WI38 (cell line): ENCODE results near the gene RYR3.
"Not testable (repeated sequence)": the region's sequence is repeated elsewhere in the genome, so short reads cannot be mapped to it uniquely, and the experiment has no call there.

Experiments used
- H3K4me3 ChIP-seq: 2 replicates; pipeline ENCODE4 v1.5.1; 2011; ENCODE audit warnings: low read depth, mild to moderate bottlenecking, control low read depth, low read length
- TF ChIP-seq, protein P1 (sequence below): IDR thresholded peaks from 2 replicates; pipeline ENCODE4 v1.5.1; 2012; ENCODE audit warnings: low read depth, mild to moderate bottlenecking, control low read depth, low read length

RYR3 gene

DNA sequence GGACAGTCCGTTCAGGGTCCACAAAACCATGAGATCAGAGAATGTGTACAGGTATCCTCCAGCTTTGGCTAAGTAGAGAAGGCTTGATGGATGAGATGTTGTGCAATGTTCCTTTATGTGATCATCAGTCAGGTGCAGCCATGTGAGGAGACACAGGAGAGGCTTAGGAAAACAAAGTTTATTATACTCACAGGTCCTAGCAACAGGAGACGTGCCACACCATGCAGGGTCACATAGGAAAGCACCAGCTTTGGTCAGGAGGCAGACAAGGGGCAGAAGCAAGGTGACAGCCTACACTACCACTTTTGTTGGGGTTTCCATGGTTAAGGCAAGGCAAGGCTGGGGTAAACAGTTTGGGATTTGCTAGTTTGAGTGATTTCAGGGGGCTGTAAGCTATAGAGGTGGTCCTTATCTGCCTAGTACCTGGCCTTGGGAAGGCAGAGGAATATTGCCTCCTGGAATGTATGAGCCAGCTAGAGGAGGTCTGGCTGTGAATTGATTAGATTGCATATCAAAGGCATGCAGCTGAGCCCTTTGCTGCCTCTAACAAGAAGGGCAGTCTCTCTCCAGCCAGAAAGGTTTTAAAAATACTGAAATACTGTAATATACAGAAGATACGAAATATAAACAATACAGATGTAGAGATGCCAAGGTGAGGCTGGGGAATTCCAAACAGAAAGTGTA lies 248.6 kb downstream of the RYR3 start:
- TF ChIP-seq, protein P1, sequence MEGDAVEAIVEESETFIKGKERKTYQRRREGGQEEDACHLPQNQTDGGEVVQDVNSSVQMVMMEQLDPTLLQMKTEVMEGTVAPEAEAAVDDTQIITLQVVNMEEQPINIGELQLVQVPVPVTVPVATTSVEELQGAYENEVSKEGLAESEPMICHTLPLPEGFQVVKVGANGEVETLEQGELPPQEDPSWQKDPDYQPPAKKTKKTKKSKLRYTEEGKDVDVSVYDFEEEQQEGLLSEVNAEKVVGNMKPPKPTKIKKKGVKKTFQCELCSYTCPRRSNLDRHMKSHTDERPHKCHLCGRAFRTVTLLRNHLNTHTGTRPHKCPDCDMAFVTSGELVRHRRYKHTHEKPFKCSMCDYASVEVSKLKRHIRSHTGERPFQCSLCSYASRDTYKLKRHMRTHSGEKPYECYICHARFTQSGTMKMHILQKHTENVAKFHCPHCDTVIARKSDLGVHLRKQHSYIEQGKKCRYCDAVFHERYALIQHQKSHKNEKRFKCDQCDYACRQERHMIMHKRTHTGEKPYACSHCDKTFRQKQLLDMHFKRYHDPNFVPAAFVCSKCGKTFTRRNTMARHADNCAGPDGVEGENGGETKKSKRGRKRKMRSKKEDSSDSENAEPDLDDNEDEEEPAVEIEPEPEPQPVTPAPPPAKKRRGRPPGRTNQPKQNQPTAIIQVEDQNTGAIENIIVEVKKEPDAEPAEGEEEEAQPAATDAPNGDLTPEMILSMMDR, result no peak

DNA sequence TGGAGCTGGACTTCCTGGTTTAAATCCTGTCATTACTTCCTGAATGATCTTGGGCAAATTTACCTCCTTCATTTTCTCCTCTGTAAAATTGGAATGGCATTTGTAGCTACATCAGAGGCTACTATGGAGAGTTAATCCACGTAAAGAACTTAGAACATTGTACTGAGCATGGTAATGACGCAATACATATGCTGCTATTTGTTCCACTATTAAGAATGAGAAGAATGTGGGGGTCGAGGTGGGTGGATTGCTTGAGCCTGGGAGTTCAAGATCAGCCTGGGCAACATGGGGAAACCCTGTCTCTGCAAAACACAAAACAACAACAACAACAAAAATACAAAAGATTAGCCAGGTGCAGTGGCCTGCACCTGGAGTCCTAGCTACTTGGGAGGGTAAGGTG lies 250.6 kb downstream of the RYR3 start:
- TF ChIP-seq, protein P1, result no peak

More for the DNA sequence above, 248.6 kb downstream of the RYR3 start:
- no peak overlapping the region for H3K4me3 ChIP-seq

DNA sequence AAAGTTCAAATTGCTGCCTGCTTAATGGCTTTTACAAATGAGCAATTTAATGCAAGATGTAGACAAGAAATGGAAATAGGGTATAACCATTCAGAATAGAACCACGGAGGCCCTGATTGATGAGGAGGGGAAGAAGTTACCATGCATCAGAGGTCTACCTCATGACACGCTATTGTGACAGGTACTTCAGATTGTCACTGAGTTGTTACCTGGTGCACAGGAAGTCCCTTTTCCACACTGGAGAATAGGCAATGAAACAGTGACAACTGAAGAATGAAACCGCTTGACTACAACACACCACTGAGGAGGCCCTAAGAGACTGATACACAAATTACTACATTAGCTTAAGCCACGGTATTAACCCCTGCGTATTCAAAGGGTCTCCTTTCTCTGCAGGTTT lies 251.2 kb downstream of the RYR3 start:
- TF ChIP-seq, protein P1, result no peak
- H3K4me3 ChIP-seq, result no peak overlapping the region

More for the DNA sequence above, 250.6 kb downstream of the RYR3 start:
- no peak overlapping the region for H3K4me3 ChIP-seq

DNA sequence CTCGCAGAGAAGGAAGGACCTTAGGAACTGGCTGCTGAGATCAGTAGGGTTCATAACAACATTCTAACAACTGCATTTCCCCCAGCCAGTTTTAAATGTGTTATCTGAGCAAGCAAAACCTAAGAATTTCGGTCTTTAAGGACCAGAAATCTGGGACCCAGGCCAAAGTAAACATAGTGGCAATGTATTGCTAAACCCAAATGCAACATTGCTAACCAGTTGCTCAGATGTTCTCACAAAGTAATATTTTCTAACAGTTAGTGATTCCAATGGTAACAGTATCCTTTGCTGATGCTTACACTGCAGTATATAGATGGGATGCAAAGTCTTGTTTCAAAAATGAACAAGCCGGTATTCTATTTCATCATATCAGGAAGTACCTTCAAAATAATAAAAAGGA lies 254.3 kb downstream of the RYR3 start:
- TF ChIP-seq, protein P1, result no peak
- H3K4me3 ChIP-seq, result no peak overlapping the region

DNA sequence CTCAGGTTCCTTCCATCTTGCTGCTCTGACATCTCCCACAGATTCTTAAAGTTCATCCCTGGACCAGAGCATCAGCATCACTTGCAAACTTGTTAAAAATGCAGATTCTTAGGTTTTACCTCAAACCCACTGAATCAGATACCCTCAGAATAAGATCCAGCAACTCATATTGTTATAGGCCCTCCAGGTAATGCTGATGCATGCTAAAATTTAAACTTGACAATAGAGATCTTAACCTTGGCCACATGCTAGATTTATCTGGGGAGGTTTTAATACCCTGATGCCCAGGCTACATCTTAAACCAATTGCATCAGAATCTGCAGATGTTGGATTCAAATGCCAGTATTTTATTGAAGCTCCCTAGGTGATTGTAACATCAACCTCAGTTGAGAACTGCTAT lies 256.9 kb downstream of the RYR3 start:
- H3K4me3 ChIP-seq, result no peak overlapping the region
- TF ChIP-seq, protein P1, result no peak

DNA sequence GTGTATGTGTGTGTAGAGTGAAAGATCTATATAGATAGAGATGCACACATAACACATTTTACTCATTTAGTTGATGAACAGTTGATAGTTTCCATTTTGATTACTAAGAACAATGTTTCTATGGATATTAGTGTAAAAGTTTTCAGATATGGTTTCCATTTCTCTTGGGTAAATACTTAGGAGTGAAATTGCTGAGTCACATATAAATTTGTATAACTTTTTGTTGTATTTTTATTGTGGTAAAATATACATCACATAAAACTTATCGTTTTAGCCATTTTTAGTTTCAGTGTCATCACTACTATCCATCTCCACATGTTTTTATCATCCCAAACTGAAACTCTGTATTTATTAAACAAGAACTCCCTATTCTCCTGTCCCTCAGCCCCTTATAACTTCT lies 258.3 kb downstream of the RYR3 start:
- TF ChIP-seq, protein P1, result no peak
- H3K4me3 ChIP-seq, result no peak overlapping the region

DNA sequence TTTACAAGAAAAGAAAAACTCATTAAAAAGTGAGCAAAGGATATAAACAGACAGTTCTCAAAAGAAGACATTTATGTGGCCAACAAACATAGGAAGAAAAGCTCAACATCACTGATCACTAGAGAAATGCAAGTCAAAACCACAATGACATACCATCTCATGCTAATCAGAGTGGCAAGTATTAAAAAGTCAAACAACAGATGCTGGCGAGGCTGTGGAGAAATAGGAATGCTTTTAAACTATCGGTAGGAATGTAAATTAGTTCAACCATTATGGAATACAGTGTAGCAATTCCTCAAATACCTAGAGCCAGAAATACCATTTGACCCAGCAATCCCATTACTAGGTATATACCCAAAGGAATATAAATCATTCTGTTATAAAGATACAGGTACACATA lies 267.1 kb downstream of the RYR3 start:
- not testable (repeated sequence) for H3K4me3 ChIP-seq

DNA sequence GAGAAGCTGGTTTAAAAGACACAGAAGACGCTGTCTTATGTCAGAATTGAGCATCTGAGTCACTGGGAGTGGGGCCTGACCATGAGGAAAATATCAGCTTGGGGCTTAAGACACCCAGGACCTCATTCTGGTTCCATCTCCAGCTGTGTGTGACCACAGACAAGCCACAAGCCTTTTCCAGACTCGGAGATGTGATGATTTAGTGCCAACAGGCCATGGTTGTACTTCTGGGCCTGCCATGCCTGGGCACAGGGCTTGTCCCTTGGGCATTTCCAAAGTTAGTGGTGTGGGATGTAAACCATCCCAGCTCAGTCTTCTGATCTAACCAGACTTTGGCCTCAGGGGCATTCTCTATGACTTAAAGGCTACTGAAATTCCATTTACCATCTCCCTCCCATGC lies 269.8 kb downstream of the RYR3 start:
- TF ChIP-seq, protein P1, result no peak
- no peak overlapping the region for H3K4me3 ChIP-seq
